Measurements from ENCODE around the gene ALDH6A1. TPM values are rescaled to one million over a fixed set of nuclear protein-coding genes. Genes with fewer than 3 reads are reported as not detected.

ALDH6A1 gene
- 26.9 and 33.7 TPM in 2 replicates for total RNA-seq (ENCODE audit: low replicate concordance)

GRCh38 chr14:74084277-74085046 is at the start of gene ALDH6A1, which contains the start of gene LIN52:
TSS of gene ALDH6A1 (minus strand) at chr14:74084453. CDS start at chr14:74084394, 59 bp downstream.
TSS of gene LIN52 (plus strand) at chr14:74084956. CDS start at chr14:74084975, 19 bp downstream.

DNA sequence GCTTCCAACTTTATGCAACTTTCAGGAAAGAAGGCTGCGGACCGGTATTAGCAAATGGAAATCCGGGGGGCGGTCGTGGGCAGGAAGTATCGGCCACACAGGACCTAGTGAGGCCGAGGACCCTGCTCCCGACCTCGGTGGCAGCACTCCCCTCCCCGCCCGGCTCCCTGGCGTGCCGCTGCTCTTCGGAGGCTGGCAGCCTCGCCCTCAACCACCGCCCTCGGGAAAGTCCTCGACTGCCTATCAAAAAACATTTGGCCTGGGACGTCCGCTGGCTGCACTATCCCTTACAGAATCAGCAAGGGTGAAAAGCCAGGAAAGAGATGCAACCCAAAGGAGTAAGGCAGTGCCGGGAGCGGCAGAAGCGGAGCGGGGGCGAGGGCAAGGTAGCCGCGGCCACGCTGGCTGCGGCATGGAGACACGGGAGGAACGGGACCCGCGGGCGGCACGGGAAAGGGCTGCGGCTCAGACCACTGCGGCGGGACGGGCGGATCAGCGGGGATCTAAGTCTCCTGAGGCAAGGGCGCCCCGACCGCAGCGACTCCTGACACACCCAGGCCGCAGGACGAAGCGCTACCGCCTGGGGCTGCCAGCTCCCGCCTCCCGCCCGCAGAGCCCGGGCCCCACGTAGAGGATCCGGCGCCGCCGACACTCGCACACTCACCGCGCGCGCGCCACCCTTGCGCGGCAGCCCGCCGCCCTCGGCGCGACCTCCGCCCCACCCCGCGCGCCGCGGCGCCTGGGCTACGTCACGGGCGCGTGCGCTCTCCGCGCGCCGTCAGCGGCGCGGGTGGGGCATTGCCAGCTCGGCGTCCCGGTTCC is 65.5 kb downstream of the ALDH6A1 start, which contains the start of the genes BBOF1 and ENTPD5:
TSS of gene BBOF1 (plus strand) at position 764 of the 822 bp plus-strand sequence. CDS start 130 bp downstream, outside the sequence.
TSS of gene ENTPD5 (minus strand) at position 703 of the 822 bp plus-strand sequence. CDS start 31,186 bp downstream, outside the sequence.

Other genes with a start within 250 kb of the ALDH6A1 start
- 3.4 and 4.6 TPM in 2 replicates for gene PTGR2, start 232.6 kb downstream of the ALDH6A1 start, total RNA-seq (ENCODE audit: low replicate concordance)
- gene ZNF410, start 197.6 kb downstream of the ALDH6A1 start, total RNA-seq (ENCODE audit: low replicate concordance): 44.7 and 53.7 TPM in 2 replicates
- gene FAM161B, start 134.4 kb downstream of the ALDH6A1 start, total RNA-seq (ENCODE audit: low replicate concordance): 2.0 and 2.8 TPM in 2 replicates
- gene COQ6, start 134.2 kb downstream of the ALDH6A1 start, total RNA-seq (ENCODE audit: low replicate concordance): 12.5 and 16.2 TPM in 2 replicates
- 3.0 and 7.5 TPM in 2 replicates for gene ENTPD5, start 65.2 kb downstream of the ALDH6A1 start, total RNA-seq (ENCODE audit: low replicate concordance)
- gene BBOF1, start 65.1 kb downstream of the ALDH6A1 start, total RNA-seq (ENCODE audit: low replicate concordance): 2.0 and 5.6 TPM in 2 replicates
- gene LIN52, start 503 bp upstream of the ALDH6A1 start, total RNA-seq (ENCODE audit: low replicate concordance): 2.1 and 6.8 TPM in 2 replicates
- not detected in 2 replicates for gene VSX2, start 155.0 kb upstream of the ALDH6A1 start, total RNA-seq (ENCODE audit: low replicate concordance)
- 20.4 and 27.6 TPM in 2 replicates for gene ABCD4, start 218.5 kb upstream of the ALDH6A1 start, total RNA-seq (ENCODE audit: low replicate concordance)

Measured in smooth muscle cell of the coronary artery (primary cell).